PC-9 (cell line): ENCODE data around the gene CALD1.

Experiments
- CTCF ChIP-seq: fragments of 200-600 bp; sonication (generic); conservative IDR thresholded peaks from 2 replicates; pipeline ENCODE4 v1.6.1; 2017; ENCODE audit warnings: mixed run types, antibody characterized with exemption, mild to moderate bottlenecking, moderate library complexity
- EZH2 ChIP-seq: fragments of 200-600 bp; sonication (generic); IDR thresholded peaks from 2 replicates; pipeline ENCODE4 v1.8.0; 2017; ENCODE audit warnings: antibody characterized with exemption, low read depth

GRCh38 chr7:134948246-134948645 lies 168.8 kb downstream of the CALD1 start:
- TF ChIP-seq CTCF (no peak), EZH2 (no peak)
